Measurements from ENCODE around the gene ATXN2.

Gene ATXN2

GRCh38 chr12:111427417-111428074, 171.6 kb downstream of the ATXN2 start:
- H3K14ac ChIP-seq (ENCODE audit: low read length), result no peak overlapping the region
- H2BK15ac ChIP-seq (ENCODE audit: low read length), result no peak overlapping the region
- H2AK5ac ChIP-seq (ENCODE audit: low read depth, low read length), result no peak overlapping the region
- H3K23ac ChIP-seq (ENCODE audit: low read depth, low read length, poor library complexity), result no peak overlapping the region
- H3K4me2 ChIP-seq (ENCODE audit: insufficient read depth, low read length, poor library complexity, severe bottlenecking), result no peak overlapping the region
- no peak for DNase-seq (ENCODE audit: low spot score)
- no peak overlapping the region for H3K18ac ChIP-seq (ENCODE audit: low read length)
- H2AFZ ChIP-seq (ENCODE audit: low read length), result no peak overlapping the region
- no peak overlapping the region for H3K27ac ChIP-seq (replicated peaks; ENCODE audit: low read length)
- no peak overlapping the region for H2BK120ac ChIP-seq (ENCODE audit: low read depth, low read length)
- H3K9me3 ChIP-seq (replicated peaks in 1 of 2; ENCODE audit: control insufficient read depth in 2 of 2, insufficient read depth in 1 of 2, low read depth in 1 of 2, low read length in 2 of 2), result no peaks in the 10 kb centered on the region
- H4K91ac ChIP-seq (ENCODE audit: low read depth, low read length, poor library complexity), result no peak overlapping the region
- no peak overlapping the region for H3K9ac ChIP-seq (ENCODE audit: low read depth, low read length, poor library complexity)
- peaks cover 6% of the 10 kb centered on the region for H3K79me1 ChIP-seq (ENCODE audit: low read depth, low read length)
- no peak overlapping the region for H2BK5ac ChIP-seq (ENCODE audit: low read length)
- no peak overlapping the region for H4K8ac ChIP-seq (ENCODE audit: low read depth, low read length)
- H2BK12ac ChIP-seq (ENCODE audit: low read length), result no peak overlapping the region
- peaks cover 7 to 15% of the 10 kb centered on the region in 2 donors for H3K4me1 ChIP-seq (ENCODE audit: control insufficient read depth in 2 of 2, insufficient read depth in 1 of 2, low read depth in 1 of 2, low read length in 2 of 2)
- no peak overlapping the region for H3K4me3 ChIP-seq (ENCODE audit: low read length in 2 of 2)
- H3K27me3 ChIP-seq (ENCODE audit: control insufficient read depth in 3 of 3, insufficient read depth in 3 of 3, low read depth in 1 of 3, low read length in 3 of 3), result no peaks in the 10 kb centered on the region
- no CpG with 5 or more reads among the region's 7 CpGs for WGBS, 2 donors (ENCODE audit: extremely low coverage in 2 of 2, insufficient read length in 2 of 2, insufficient replicate concordance in 1 of 2)
- H3K4ac ChIP-seq (ENCODE audit: low read length), result no peak overlapping the region
- H3K36me3 ChIP-seq (replicated peaks in 1 of 2; ENCODE audit: control insufficient read depth in 2 of 2, insufficient read depth in 2 of 2, low read length in 2 of 2), result no peaks in the 10 kb centered on the region

- peaks cover 6% of the 10 kb centered on the region for H3K79me1 ChIP-seq (ENCODE audit: low read depth, low read length)
- no peak overlapping the region for H2BK5ac ChIP-seq (ENCODE audit: low read length)
- no peak overlapping the region for H3K27ac ChIP-seq (replicated peaks; ENCODE audit: low read length)
- no peak overlapping the region for H2AK5ac ChIP-seq (ENCODE audit: low read depth, low read length)
- H2BK15ac ChIP-seq (ENCODE audit: low read length), result no peak overlapping the region
- no peak overlapping the region for H3K14ac ChIP-seq (ENCODE audit: low read length)
- WGBS, 2 donors (ENCODE audit: extremely low coverage in 2 of 2, insufficient read length in 2 of 2, insufficient replicate concordance in 1 of 2), result no CpG with 5 or more reads among the region's 11 CpGs
- no peak for DNase-seq (ENCODE audit: low spot score)
- H3K9me3 ChIP-seq (replicated peaks in 1 of 2; ENCODE audit: control insufficient read depth in 2 of 2, insufficient read depth in 1 of 2, low read depth in 1 of 2, low read length in 2 of 2), result no peaks in the 10 kb centered on the region
- no peak overlapping the region for H4K91ac ChIP-seq (ENCODE audit: low read depth, low read length, poor library complexity)
- no peaks in the 10 kb centered on the region for H3K36me3 ChIP-seq (replicated peaks in 1 of 2; ENCODE audit: control insufficient read depth in 2 of 2, insufficient read depth in 2 of 2, low read length in 2 of 2)
- H2BK120ac ChIP-seq (ENCODE audit: low read depth, low read length), result no peak overlapping the region
- H3K9ac ChIP-seq (ENCODE audit: low read depth, low read length, poor library complexity), result no peak overlapping the region
- no peaks in the 10 kb centered on the region for H3K27me3 ChIP-seq (ENCODE audit: control insufficient read depth in 3 of 3, insufficient read depth in 3 of 3, low read depth in 1 of 3, low read length in 3 of 3)
- H3K4me3 ChIP-seq (ENCODE audit: low read length in 2 of 2), result no peak overlapping the region
- H3K18ac ChIP-seq (ENCODE audit: low read length), result no peak overlapping the region
- no peak overlapping the region for H3K4me2 ChIP-seq (ENCODE audit: insufficient read depth, low read length, poor library complexity, severe bottlenecking)
- no peak overlapping the region for H2AFZ ChIP-seq (ENCODE audit: low read length)
- no peak overlapping the region for H3K23ac ChIP-seq (ENCODE audit: low read depth, low read length, poor library complexity)
- H3K4ac ChIP-seq (ENCODE audit: low read length), result no peak overlapping the region
- H4K8ac ChIP-seq (ENCODE audit: low read depth, low read length), result no peak overlapping the region
- no peak overlapping the region for H2BK12ac ChIP-seq (ENCODE audit: low read length)
- H3K4me1 ChIP-seq (ENCODE audit: control insufficient read depth in 2 of 2, insufficient read depth in 1 of 2, low read depth in 1 of 2, low read length in 2 of 2), result peaks cover 7 to 15% of the 10 kb centered on the region in 2 donors
These were observed 172.6 kb downstream of the ATXN2 start for GRCh38 chr12:111426344-111427185.

- H3K4ac ChIP-seq (ENCODE audit: low read length), result no peak overlapping the region
- H2BK5ac ChIP-seq (ENCODE audit: low read length), result no peak overlapping the region
- H3K4me3 ChIP-seq (ENCODE audit: low read length in 2 of 2), result no peak overlapping the region
- no CpG with 5 or more reads among the region's 8 CpGs for WGBS, 2 donors (ENCODE audit: extremely low coverage in 2 of 2, insufficient read length in 2 of 2, insufficient replicate concordance in 1 of 2)
- H2AK5ac ChIP-seq (ENCODE audit: low read depth, low read length), result no peak overlapping the region
- H4K91ac ChIP-seq (ENCODE audit: low read depth, low read length, poor library complexity), result no peak overlapping the region
- H3K4me1 ChIP-seq (ENCODE audit: control insufficient read depth in 2 of 2, insufficient read depth in 1 of 2, low read depth in 1 of 2, low read length in 2 of 2), result peaks cover 6 to 15% of the 10 kb centered on the region in 2 donors
- peak overlapping the region; percentile 32 for H3K18ac ChIP-seq (ENCODE audit: low read length)
- H3K23ac ChIP-seq (ENCODE audit: low read depth, low read length, poor library complexity), result no peak overlapping the region
- H3K9ac ChIP-seq (ENCODE audit: low read depth, low read length, poor library complexity), result peak overlapping the region; percentile 39
- peaks cover 1 to 4% of the 10 kb centered on the region in 2 donors for H3K36me3 ChIP-seq (replicated peaks in 1 of 2; ENCODE audit: control insufficient read depth in 2 of 2, insufficient read depth in 2 of 2, low read length in 2 of 2)
- H2AFZ ChIP-seq (ENCODE audit: low read length), result no peak overlapping the region
- no peak overlapping the region for H2BK12ac ChIP-seq (ENCODE audit: low read length)
- H2BK15ac ChIP-seq (ENCODE audit: low read length), result no peak overlapping the region
- H3K27ac ChIP-seq (replicated peaks; ENCODE audit: low read length), result no peak overlapping the region
- peaks cover 5% of the 10 kb centered on the region for H3K79me1 ChIP-seq (ENCODE audit: low read depth, low read length)
- no peaks in the 10 kb centered on the region for H3K9me3 ChIP-seq (replicated peaks in 1 of 2; ENCODE audit: control insufficient read depth in 2 of 2, insufficient read depth in 1 of 2, low read depth in 1 of 2, low read length in 2 of 2)
- H2BK120ac ChIP-seq (ENCODE audit: low read depth, low read length), result no peak overlapping the region
- no peak for DNase-seq (ENCODE audit: low spot score)
- no peak overlapping the region for H3K14ac ChIP-seq (ENCODE audit: low read length)
- no peak overlapping the region for H4K8ac ChIP-seq (ENCODE audit: low read depth, low read length)
- no peaks in the 10 kb centered on the region for H3K27me3 ChIP-seq (ENCODE audit: control insufficient read depth in 3 of 3, insufficient read depth in 3 of 3, low read depth in 1 of 3, low read length in 3 of 3)
- no peak overlapping the region for H3K4me2 ChIP-seq (ENCODE audit: insufficient read depth, low read length, poor library complexity, severe bottlenecking)
These were observed 173.5 kb downstream of the ATXN2 start for GRCh38 chr12:111425655-111426054.

GRCh38 chr12:111424793-111425251, 174.3 kb downstream of the ATXN2 start:
- H2AK5ac ChIP-seq (ENCODE audit: low read depth, low read length), result peak overlapping the region; percentile 40
- H2AFZ ChIP-seq (ENCODE audit: low read length), result no peak overlapping the region
- peaks cover 1 to 7% of the 10 kb centered on the region in 2 donors for H3K36me3 ChIP-seq (replicated peaks in 1 of 2; ENCODE audit: control insufficient read depth in 2 of 2, insufficient read depth in 2 of 2, low read length in 2 of 2)
- H3K23ac ChIP-seq (ENCODE audit: low read depth, low read length, poor library complexity), result peak overlapping the region; percentile 62
- H3K4me1 ChIP-seq (ENCODE audit: control insufficient read depth in 2 of 2, insufficient read depth in 1 of 2, low read depth in 1 of 2, low read length in 2 of 2), result peaks cover 0 to 13% of the 10 kb centered on the region in 2 donors
- no peak overlapping the region for H2BK120ac ChIP-seq (ENCODE audit: low read depth, low read length)
- no peak for DNase-seq (ENCODE audit: low spot score)
- H4K91ac ChIP-seq (ENCODE audit: low read depth, low read length, poor library complexity), result no peak overlapping the region
- H3K9me3 ChIP-seq (replicated peaks in 1 of 2; ENCODE audit: control insufficient read depth in 2 of 2, insufficient read depth in 1 of 2, low read depth in 1 of 2, low read length in 2 of 2), result no peaks in the 10 kb centered on the region
- no peak overlapping the region for H2BK12ac ChIP-seq (ENCODE audit: low read length)
- H3K4ac ChIP-seq (ENCODE audit: low read length), result no peak overlapping the region
- H3K9ac ChIP-seq (ENCODE audit: low read depth, low read length, poor library complexity), result no peak overlapping the region
- no peaks in the 10 kb centered on the region for H3K27me3 ChIP-seq (ENCODE audit: control insufficient read depth in 3 of 3, insufficient read depth in 3 of 3, low read depth in 1 of 3, low read length in 3 of 3)
- H2BK15ac ChIP-seq (ENCODE audit: low read length), result no peak overlapping the region
- no peak overlapping the region for H2BK5ac ChIP-seq (ENCODE audit: low read length)
- no peak overlapping the region for H3K14ac ChIP-seq (ENCODE audit: low read length)
- no peak overlapping the region for H4K8ac ChIP-seq (ENCODE audit: low read depth, low read length)
- no peak overlapping the region for H3K27ac ChIP-seq (replicated peaks; ENCODE audit: low read length)
- H3K4me2 ChIP-seq (ENCODE audit: insufficient read depth, low read length, poor library complexity, severe bottlenecking), result no peak overlapping the region
- H3K18ac ChIP-seq (ENCODE audit: low read length), result peak overlapping the region; percentile 59
- WGBS, 2 donors (ENCODE audit: extremely low coverage in 2 of 2, insufficient read length in 2 of 2, insufficient replicate concordance in 1 of 2), result no CpG with 5 or more reads among the region's 6 CpGs
- no peak overlapping the region for H3K4me3 ChIP-seq (ENCODE audit: low read length in 2 of 2)
- peaks cover 4% of the 10 kb centered on the region for H3K79me1 ChIP-seq (ENCODE audit: low read depth, low read length)
